Amniotic stem cell (primary cell): ENCODE data around the gene MAPK8.
"Not testable (repeated sequence)": the region's sequence is repeated elsewhere in the genome, so short reads cannot be mapped to it uniquely, and the experiment has no call there.

Source experiments
- DNase-seq: peaks from one replicate; lab custom pipeline; 2025; lab: John Stamatoyannopoulos, UW

Gene MAPK8

GRCh38 chr10:48306265-48306869 lies at the start of gene MAPK8:
TSS of gene MAPK8 (plus strand) at chr10:48306677. CDS start at chr10:48401661, 94,984 bp downstream.
- DNase-seq: peak; percentile 84

DNA sequence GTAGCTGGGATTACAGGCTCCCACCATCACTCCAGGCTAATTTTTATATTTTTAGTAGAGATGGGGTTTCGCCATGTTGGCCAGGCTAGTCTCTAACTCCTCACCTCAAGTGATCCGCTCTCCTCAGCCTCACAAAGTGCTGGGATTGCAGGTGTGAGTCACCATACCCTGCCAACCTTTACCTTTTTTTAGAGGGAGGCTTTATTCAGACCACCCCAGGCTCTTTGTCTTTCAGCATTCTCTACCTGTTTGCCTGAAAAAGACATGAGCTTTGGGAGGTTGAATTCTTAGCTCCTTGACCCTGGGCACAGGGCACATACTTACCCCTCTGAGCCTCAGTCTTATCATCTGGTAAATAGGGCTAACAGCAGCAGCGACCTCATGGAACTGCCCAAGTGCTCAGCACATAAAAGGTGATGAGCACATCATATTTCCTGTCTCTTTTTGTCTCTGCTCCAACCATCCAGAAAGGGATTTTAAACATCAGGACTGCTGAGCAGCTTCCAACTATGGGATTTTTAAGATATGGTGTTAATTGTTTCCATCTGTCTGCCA lies 49.0 kb upstream of the MAPK8 start:
- DNase-seq: no peak

- DNase-seq: no peak
These were observed 48.4 kb upstream of the MAPK8 start for GRCh38 chr10:48258105-48258504.

DNA sequence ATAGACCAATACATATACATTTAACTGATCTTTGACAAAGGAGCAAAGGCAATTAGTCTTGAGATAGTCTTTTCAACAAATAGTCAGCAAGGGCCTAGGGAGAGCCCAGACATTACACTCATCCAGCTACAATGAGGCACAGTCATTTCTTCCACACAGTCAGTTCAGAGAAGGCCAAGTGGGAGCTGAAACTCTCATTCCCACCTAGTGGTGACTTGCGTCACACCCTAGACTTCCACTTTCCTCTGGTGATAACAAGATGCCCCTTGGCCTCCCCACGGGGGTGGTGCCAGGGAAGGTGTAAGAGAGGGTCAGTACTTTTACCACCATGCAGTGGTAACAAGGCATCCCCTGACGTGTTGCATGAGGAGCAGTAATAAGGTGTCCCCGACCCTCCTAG lies 39.9 kb upstream of the MAPK8 start:
- DNase-seq: no peak

- no peak for DNase-seq
These were observed 35.3 kb upstream of the MAPK8 start for GRCh38 chr10:48271047-48271730.

DNA sequence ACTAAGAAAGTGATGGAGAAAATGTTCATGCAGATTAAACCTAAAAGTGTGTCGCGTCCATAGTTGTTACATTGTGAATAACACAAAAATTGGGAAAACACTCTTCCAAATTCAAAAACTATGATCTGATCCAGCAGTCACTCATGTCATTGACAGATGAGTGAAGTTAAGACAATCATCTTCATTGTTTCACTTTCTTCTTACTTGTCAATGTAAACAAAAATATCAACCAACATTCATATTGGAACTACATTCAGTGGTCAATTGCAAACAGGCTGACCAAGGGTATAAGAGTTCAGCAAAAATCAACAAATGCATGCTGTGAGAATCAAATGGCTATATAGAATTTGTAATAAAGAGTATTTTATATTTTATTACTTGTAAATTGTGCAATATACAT lies 33.8 kb upstream of the MAPK8 start:
- no peak for DNase-seq

DNA sequence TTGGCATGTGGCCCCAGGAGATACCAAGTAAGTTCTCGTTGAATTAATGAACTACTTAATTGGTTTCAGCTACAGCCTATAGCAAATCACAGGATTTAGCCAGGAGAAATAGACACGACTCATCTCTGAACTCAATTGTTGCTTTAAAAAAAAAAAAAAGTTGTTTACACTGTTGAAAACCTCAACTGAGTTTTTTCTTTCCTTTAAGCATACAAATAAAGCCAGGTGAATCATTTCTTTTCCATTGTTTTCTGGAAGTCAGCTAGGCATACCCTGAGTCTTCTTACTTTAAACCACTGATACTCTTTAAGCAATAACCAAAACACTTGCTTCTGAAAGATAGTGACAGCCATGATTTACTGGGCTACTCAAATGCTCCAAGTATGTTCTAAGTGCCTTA lies 32.7 kb upstream of the MAPK8 start:
- no peak for DNase-seq

GRCh38 chr10:48274636-48275035 lies 31.8 kb upstream of the MAPK8 start, which contains the start of gene FRMPD2:
TSS of gene FRMPD2 (minus strand) at chr10:48274696. CDS start at chr10:48274567, 129 bp downstream.
- no peak for DNase-seq

GRCh38 chr10:48277093-48277492 lies 29.4 kb upstream of the MAPK8 start:
- no peak for DNase-seq

GRCh38 chr10:48279081-48279751 lies 27.3 kb upstream of the MAPK8 start:
- DNase-seq: no peak

DNA sequence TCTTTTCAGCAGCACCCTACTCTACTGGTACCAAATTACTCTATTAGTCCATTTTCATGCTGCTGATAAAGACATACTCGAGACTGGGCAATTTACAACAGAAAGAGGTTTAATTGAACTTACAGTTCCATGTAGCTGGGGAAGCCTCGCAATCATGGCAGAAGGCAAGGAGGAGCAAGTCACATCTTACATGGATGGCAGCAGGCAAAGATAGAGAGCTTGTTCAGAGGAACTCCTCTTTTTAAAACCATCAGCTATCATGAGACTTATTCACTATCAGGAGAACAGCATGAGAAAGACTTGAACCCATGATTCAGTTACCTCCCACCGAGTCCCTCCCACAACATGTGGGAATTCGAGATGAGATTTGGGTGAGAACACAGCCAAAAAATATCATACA lies 24.8 kb upstream of the MAPK8 start:
- not testable (repeated sequence) for DNase-seq

GRCh38 chr10:48282829-48283228 lies 23.6 kb upstream of the MAPK8 start:
- DNase-seq: no peak

DNA sequence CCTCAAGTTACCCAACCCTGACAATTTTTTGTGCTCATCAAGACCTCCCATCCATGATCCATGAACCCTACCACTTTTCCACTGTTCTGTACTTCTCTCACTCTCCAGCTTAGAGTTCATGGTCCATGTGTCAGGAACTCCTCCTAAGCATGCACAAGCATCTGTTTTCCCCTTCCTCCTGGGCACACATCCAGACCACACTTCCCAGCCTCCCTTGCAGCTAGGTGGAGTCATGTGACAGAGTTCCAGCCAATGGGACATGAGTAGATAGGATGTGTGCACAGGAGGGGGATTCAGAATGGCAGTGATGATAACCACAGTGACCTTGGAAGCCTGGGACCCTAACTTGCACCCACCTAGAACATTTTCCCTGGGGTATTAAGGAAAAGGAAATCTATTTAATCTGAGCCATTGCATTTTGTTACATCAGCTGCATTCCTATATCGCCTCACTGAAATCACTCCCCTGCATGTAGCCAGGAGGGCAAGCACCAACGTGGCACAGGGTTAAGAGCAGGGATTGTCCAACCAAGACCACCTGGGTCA lies 22.4 kb upstream of the MAPK8 start:
- DNase-seq: no peak

DNA sequence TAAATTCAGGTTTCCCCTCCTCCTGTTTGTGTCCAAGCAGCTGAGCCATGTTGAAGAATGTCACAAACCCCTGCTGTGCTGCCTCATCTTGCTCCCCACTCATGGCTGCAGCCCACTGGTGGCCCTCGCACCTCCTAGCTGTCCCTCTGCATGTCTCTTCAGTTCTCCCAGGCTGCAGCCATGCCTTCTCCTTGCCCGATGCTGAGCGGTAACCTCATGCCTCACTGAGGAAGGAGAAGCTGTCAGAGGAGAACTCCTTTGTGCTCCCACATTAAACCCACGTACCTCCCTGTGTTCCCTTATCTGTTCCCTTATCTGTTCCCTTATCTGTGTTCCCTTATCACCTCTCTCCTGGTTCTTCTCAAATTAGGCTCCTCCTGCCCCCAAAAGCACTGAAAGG lies 21.7 kb upstream of the MAPK8 start:
- DNase-seq: no peak

- no peak for DNase-seq
These were observed 20.8 kb upstream of the MAPK8 start for GRCh38 chr10:48285710-48286109.

GRCh38 chr10:48286356-48286755 lies 20.1 kb upstream of the MAPK8 start:
- no peak for DNase-seq

- DNase-seq: no peak
These were observed 18.8 kb upstream of the MAPK8 start for GRCh38 chr10:48287417-48288391.

- DNase-seq: no peak
These were observed 17.8 kb upstream of the MAPK8 start for GRCh38 chr10:48288661-48289060.

- DNase-seq: no peak
These were observed 16.8 kb upstream of the MAPK8 start for GRCh38 chr10:48289501-48290238.

- DNase-seq: no peak
These were observed 16.2 kb upstream of the MAPK8 start for GRCh38 chr10:48290286-48290685.

- DNase-seq: no peak
These were observed 15.3 kb upstream of the MAPK8 start for GRCh38 chr10:48291190-48291589.
